Retinal pigment epithelial cell (primary cell): ENCODE data around the gene MEIG1.
"Not testable (repeated sequence)": the region's sequence is repeated elsewhere in the genome, so short reads cannot be mapped to it uniquely, and the experiment has no call there.

ENCODE experiments used
- DNase-seq: peaks from one replicate; pipeline ENCODE4 v3.0.0-alpha.2; 2010; ENCODE audit warnings: low read depth
- H3K4me3 ChIP-seq: 2 replicates; pipeline ENCODE4 v1.5.1; 2011; ENCODE audit warnings: mild to moderate bottlenecking, low read length, control low read depth, moderate library complexity
- CTCF ChIP-seq: conservative IDR thresholded peaks from 2 replicates; pipeline ENCODE4 v1.5.1; 2011; ENCODE audit warnings: low read depth, low read length, control low read depth, inconsistent platforms

MEIG1 gene

GRCh38 chr10:14954934-14955333 is 4.3 kb upstream of the MEIG1 start:
- no peak for TF ChIP-seq CTCF
- DNase-seq, result no peak
- no peak overlapping the region for H3K4me3 ChIP-seq

- peak overlapping the region; percentile 65 for H3K4me3 ChIP-seq
- no peak for TF ChIP-seq CTCF
- DNase-seq, result no peak
Observed at GRCh38 chr10:14958872-14959220, 342 bp upstream of the MEIG1 start.

- no peak for TF ChIP-seq CTCF
- no peak overlapping the region for H3K4me3 ChIP-seq
- no peak for DNase-seq
Observed at GRCh38 chr10:14967897-14968296, 8.7 kb downstream of the MEIG1 start.

GRCh38 chr10:14971867-14972448 is 12.8 kb downstream of the MEIG1 start:
- H3K4me3 ChIP-seq, result no peak overlapping the region
- TF ChIP-seq CTCF, result peak; percentile 67
- no peak for DNase-seq

- DNase-seq, H3K4me3 ChIP-seq: not testable (repeated sequence)
Observed at GRCh38 chr10:14974153-14974998, 15.2 kb downstream of the MEIG1 start.

GRCh38 chr10:14975672-14976273 is 16.6 kb downstream of the MEIG1 start:
- TF ChIP-seq CTCF, result peak; percentile 37
- DNase-seq, result no peak
- H3K4me3 ChIP-seq, result no peak overlapping the region

- no peak for DNase-seq
- TF ChIP-seq CTCF, result no peak
- no peak overlapping the region for H3K4me3 ChIP-seq
Observed at GRCh38 chr10:14982744-14983143, 23.6 kb downstream of the MEIG1 start.

GRCh38 chr10:14989552-14989951 is 30.4 kb downstream of the MEIG1 start:
- H3K4me3 ChIP-seq, DNase-seq: not testable (repeated sequence)
